Gastroesophageal sphincter (tissue), 4 donors: Measurements from ENCODE around the gene FAM83E. TPM values are rescaled to one million over a fixed set of nuclear protein-coding genes. Genes with fewer than 3 reads are reported as not detected.

ENCODE experiments used
- ATAC-seq: fragments of 150-250 bp; one replicate; pipeline ENCODE4 v1.9.1; 2016; ENCODE audit warnings: mild to moderate bottlenecking, moderate library complexity
- H3K27ac ChIP-seq, 4 donors: fragments of 200-600 bp; sonication (generic) in 3 of 4; 1 replicate in 3 of 4; 2 replicates in 1 of 4; pipeline ENCODE4 v1.5.1; 2016 to 2019
- H3K27me3 ChIP-seq: fragments of 200-600 bp; sonication (generic); one replicate; pipeline ENCODE4 v1.5.1; 2019
- H3K36me3 ChIP-seq, 2 donors: fragments of 200-600 bp; sonication (generic); one replicate each; pipeline ENCODE4 v1.5.1; 2019; ENCODE audit warnings: control low read depth in 1 of 2
- H3K4me1 ChIP-seq, 3 donors: fragments of 200-600 bp; sonication (generic); 1 replicate in 2 of 3; 2 replicates in 1 of 3; pipeline ENCODE4 v1.5.1; 2016 to 2019; ENCODE audit warnings: control low read depth in 2 of 3
- H3K4me3 ChIP-seq, 2 donors: fragments of 200-600 bp; sonication (generic); one replicate each; pipeline ENCODE4 v1.5.1; 2019; ENCODE audit warnings: mild to moderate bottlenecking in 1 of 2, moderate library complexity in 1 of 2
- H3K9me3 ChIP-seq, 3 donors: fragments of 200-600 bp; sonication (generic); one replicate each; pipeline ENCODE4 v1.5.1; 2017 to 2019; ENCODE audit warnings: control low read depth in 2 of 3
- CTCF ChIP-seq, 4 experiments: fragments of 200-600 bp in 2 of 4; fragments of 450-650 bp in 2 of 4; sonication (generic) in 1 of 4; IDR thresholded peaks; one replicate each; pipeline ENCODE4 v1.5.1; 2017 to 2019; ENCODE audit warnings: antibody characterized with exemption in 4 of 4, mild to moderate bottlenecking in 2 of 4, moderate library complexity in 2 of 4
- EP300 ChIP-seq: sonication (generic); formaldehyde crosslinking; IDR thresholded peaks from one replicate; pipeline ENCODE4 v1.6.1; 2017; ENCODE audit warnings: antibody characterized with exemption, mild to moderate bottlenecking
- POLR2A ChIP-seq, 2 donors: fragments of 450-650 bp; IDR thresholded peaks; one replicate each; pipeline ENCODE4 v1.6.1; 2017; ENCODE audit warnings: antibody characterized with exemption in 2 of 2, mild to moderate bottlenecking in 2 of 2, moderate library complexity in 1 of 2
- POLR2AphosphoS5 ChIP-seq: sonication (generic); formaldehyde crosslinking; IDR thresholded peaks from one replicate; pipeline ENCODE4 v1.6.1; 2017; ENCODE audit warnings: antibody characterized with exemption
- WGBS, 2 donors: methylation state at CpG; one replicate each; pipeline ENCODE4 v1.1.5; 2018; ENCODE audit warnings: low coverage in 1 of 2; 5-methylcytosine and 5-hydroxymethylcytosine counted together
- total RNA-seq, 4 donors: library from RNA; depleted of rRNA; stranded (reverse); fragments of >200 nt; gene quantifications; one replicate each; pipeline ENCODE4 v1.1.0, GENCODE V29; 2016

Gene FAM83E
- total RNA-seq, 4 donors from 2014 or later, result 1.5 TPM; not detected in 3

GRCh38 chr19:48635263-48635965 is 20.5 kb upstream of the FAM83E start:
- WGBS, 2 donors, result no CpG with 5 or more reads among the region's 67 CpGs
- peak overlapping the region; percentile 68 to 82 for H3K4me3 ChIP-seq
- no peak for TF ChIP-seq POLR2AphosphoS5
- peak in 2 of 4 experiments; percentile 13 to 17 for TF ChIP-seq CTCF (IDR thresholded peaks at IDR 0.05)
- peak; percentile 35 to 61 for TF ChIP-seq POLR2A (IDR thresholded peaks at IDR 0.05)
- no peak for TF ChIP-seq EP300
- peak overlapping the region; percentile 92 to 98 (median 94) for H3K27ac ChIP-seq
- peaks cover 0 to 20% of the 10 kb centered on the region in 2 donors for H3K36me3 ChIP-seq
- no peaks in the 10 kb centered on the region for H3K9me3 ChIP-seq
- ATAC-seq, result peak; percentile 11
- H3K4me1 ChIP-seq, result peaks cover 10 to 84% (median 43%) of the 10 kb centered on the region in 3 donors
- no peaks in the 10 kb centered on the region for H3K27me3 ChIP-seq

- 2 to 7% methylated on average over 8 of the region's 37 CpGs for WGBS, 2 donors
- H3K27ac ChIP-seq, result peak overlapping the region; percentile 92 to 98 (median 94)
- H3K4me1 ChIP-seq, result peaks cover 10 to 89% (median 48%) of the 10 kb centered on the region in 3 donors
- TF ChIP-seq POLR2A (IDR thresholded peaks at IDR 0.05) (peak; percentile 28 to 43), EP300 (no peak), POLR2AphosphoS5 (peak; percentile 73), CTCF (IDR thresholded peaks at IDR 0.05) (no peak)
- H3K36me3 ChIP-seq, result peaks cover 0 to 20% of the 10 kb centered on the region in 2 donors
- peak overlapping the region; percentile 68 to 82 for H3K4me3 ChIP-seq
- no peaks in the 10 kb centered on the region for H3K27me3 ChIP-seq
- peak; percentile 40 for ATAC-seq
- H3K9me3 ChIP-seq, result no peaks in the 10 kb centered on the region
Observed at GRCh38 chr19:48634424-48635262, 19.8 kb upstream of the FAM83E start.

- Histone ChIP-seq H3K27me3 (no peaks in the 10 kb centered on the region), H3K36me3 (peaks cover 0 to 20% of the 10 kb centered on the region in 2 donors), H3K4me3 (peak overlapping the region; percentile 9 to 82), H3K27ac (peak overlapping the region; percentile 76 to 98 (median 92)), H3K9me3 (no peaks in the 10 kb centered on the region), H3K4me1 (peaks cover 10 to 89% (median 47%) of the 10 kb centered on the region in 3 donors)
- ATAC-seq, result no peak
- WGBS, 2 donors, result 22 to 39% methylated on average over 4 to 5 of the region's 7 CpGs
- TF ChIP-seq POLR2AphosphoS5 (no peak), POLR2A (IDR thresholded peaks at IDR 0.05) (no peak), CTCF (IDR thresholded peaks at IDR 0.05) (no peak), EP300 (no peak)
Observed at GRCh38 chr19:48634036-48634342, 19.1 kb upstream of the FAM83E start.

GRCh38 chr19:48633148-48634035 is 18.5 kb upstream of the FAM83E start:
- H3K27me3 ChIP-seq, result no peaks in the 10 kb centered on the region
- peak overlapping the region; percentile 76 to 98 (median 92) for H3K27ac ChIP-seq
- peaks cover 0 to 25% of the 10 kb centered on the region in 2 donors for H3K36me3 ChIP-seq
- no peaks in the 10 kb centered on the region for H3K9me3 ChIP-seq
- no peak for TF ChIP-seq EP300
- TF ChIP-seq CTCF (IDR thresholded peaks at IDR 0.05), result no peak
- TF ChIP-seq POLR2A (IDR thresholded peaks at IDR 0.05), result no peak
- TF ChIP-seq POLR2AphosphoS5, result no peak
- H3K4me3 ChIP-seq, result peak overlapping the region; percentile 9 to 82
- H3K4me1 ChIP-seq, result peaks cover 10 to 88% (median 41%) of the 10 kb centered on the region in 3 donors
- WGBS, 2 donors, result 84 to 91% methylated on average over 11 to 12 of the region's 22 CpGs
- no peak for ATAC-seq
